ENCODE data around the gene TMA16.

DNA sequence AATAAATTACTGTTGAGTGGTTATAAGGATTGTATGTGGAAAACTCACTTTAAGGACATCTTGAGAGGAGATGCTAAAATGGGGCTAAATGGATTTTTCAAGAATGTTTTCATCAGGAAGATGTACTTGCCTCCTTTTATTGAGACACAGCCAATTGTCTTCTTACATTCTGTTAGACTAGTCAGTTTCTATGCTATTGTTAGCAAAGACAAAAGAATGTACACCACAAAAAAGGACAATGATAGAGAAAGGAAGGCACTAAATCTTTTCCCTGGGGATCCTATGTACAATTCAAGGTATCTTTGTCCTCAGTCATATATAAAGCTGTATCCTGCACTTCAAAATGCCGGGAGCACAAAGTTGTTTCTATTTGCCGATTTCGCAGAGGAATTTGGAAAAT lies 42.6 kb downstream of the TMA16 start:
- TF ChIP-seq SP140L (CRISPR knock-in tag; IDR thresholded peaks at IDR 0.05; ENCODE audit: borderline replicate concordance) (no peak), FOXJ3 (CRISPR knock-in tag; IDR thresholded peaks at IDR 0.05; ENCODE audit: borderline replicate concordance) (no peak), ZNF205 (CRISPR knock-in tag; IDR thresholded peaks at IDR 0.05) (no peak), ZNF766 (CRISPR knock-in tag; IDR thresholded peaks at IDR 0.05; ENCODE audit: borderline replicate concordance) (no peak), HNRNPH1 (optimal IDR thresholded peaks at IDR 0.05; ENCODE audit: low read depth, low read length) (no peak), BRCA1 (CRISPR knock-in tag; IDR thresholded peaks at IDR 0.05) (no peak), ZNF331 (CRISPR knock-in tag; IDR thresholded peaks at IDR 0.05) (no peak), ZNF549 (CRISPR knock-in tag; IDR thresholded peaks at IDR 0.05) (no peak), MZF1 (CRISPR knock-in tag; IDR thresholded peaks at IDR 0.05; ENCODE audit: borderline replicate concordance) (no peak), SMAD1 (CRISPR knock-in tag; IDR thresholded peaks at IDR 0.05; ENCODE audit: borderline replicate concordance, low read depth) (no peak), TAF1 (CRISPR knock-in tag; IDR thresholded peaks at IDR 0.05) (no peak)
- TF ChIP-seq, protein P1, sequence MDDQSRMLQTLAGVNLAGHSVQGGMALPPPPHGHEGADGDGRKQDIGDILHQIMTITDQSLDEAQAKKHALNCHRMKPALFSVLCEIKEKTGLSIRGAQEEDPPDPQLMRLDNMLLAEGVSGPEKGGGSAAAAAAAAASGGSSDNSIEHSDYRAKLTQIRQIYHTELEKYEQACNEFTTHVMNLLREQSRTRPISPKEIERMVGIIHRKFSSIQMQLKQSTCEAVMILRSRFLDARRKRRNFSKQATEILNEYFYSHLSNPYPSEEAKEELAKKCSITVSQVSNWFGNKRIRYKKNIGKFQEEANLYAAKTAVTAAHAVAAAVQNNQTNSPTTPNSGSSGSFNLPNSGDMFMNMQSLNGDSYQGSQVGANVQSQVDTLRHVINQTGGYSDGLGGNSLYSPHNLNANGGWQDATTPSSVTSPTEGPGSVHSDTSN (CRISPR knock-in tag; IDR thresholded peaks at IDR 0.05; ENCODE audit: borderline replicate concordance): no peak

Data from HepG2 (cell line).